ENCODE results near the gene RPLP2.
A peak's percentile ranks its signal among the peaks of the same experiment; 100 is the strongest.

Gene RPLP2

GRCh38 chr11:836700-837099 lies 26.9 kb downstream of the RPLP2 start:
- no peak for DNase-seq (ENCODE audit: low spot score)

- DNase-seq (ENCODE audit: low spot score) = no peak
Observed at GRCh38 chr11:837189-837989, 27.6 kb downstream of the RPLP2 start.

- DNase-seq (ENCODE audit: low spot score) = no peak
Observed at GRCh38 chr11:837990-838307, 28.2 kb downstream of the RPLP2 start.

GRCh38 chr11:838441-839279 lies 28.9 kb downstream of the RPLP2 start:
- DNase-seq (ENCODE audit: low spot score) = no peak

- DNase-seq (ENCODE audit: low spot score) = no peak
Observed at GRCh38 chr11:839280-839623, 29.5 kb downstream of the RPLP2 start.

- no peak for DNase-seq (ENCODE audit: low spot score)
Observed at GRCh38 chr11:839875-840617, 30.3 kb downstream of the RPLP2 start.

- DNase-seq (ENCODE audit: low spot score) = no peak
Observed at GRCh38 chr11:841981-842369, 32.2 kb downstream of the RPLP2 start.

GRCh38 chr11:842370-843002 lies 32.7 kb downstream of the RPLP2 start, which contains the start of the genes POLR2L and TSPAN4:
POLR2L (minus strand) TSS chr11:842529; CDS start chr11:842508, 21 bp downstream.
TSPAN4 (plus strand) TSS chr11:842852; CDS start chr11:850305, 7,453 bp downstream.
- peak; percentile 80 for DNase-seq (ENCODE audit: low spot score)

- DNase-seq (ENCODE audit: low spot score) = no peak
Observed at GRCh38 chr11:843086-843734, 33.4 kb downstream of the RPLP2 start.

- no peak for DNase-seq (ENCODE audit: low spot score)
Observed at GRCh38 chr11:843818-844692, 34.3 kb downstream of the RPLP2 start.

GRCh38 chr11:844693-845644 lies 35.2 kb downstream of the RPLP2 start:
- DNase-seq (ENCODE audit: low spot score) = no peak

GRCh38 chr11:845872-846495 lies 36.2 kb downstream of the RPLP2 start:
- no peak for DNase-seq (ENCODE audit: low spot score)

- DNase-seq (ENCODE audit: low spot score) = no peak
Observed at GRCh38 chr11:846496-847098, 36.8 kb downstream of the RPLP2 start.

- DNase-seq (ENCODE audit: low spot score) = no peak
Observed at GRCh38 chr11:847876-848275, 38.1 kb downstream of the RPLP2 start.

GRCh38 chr11:848380-848931 lies 38.7 kb downstream of the RPLP2 start:
- peak; percentile 52 for DNase-seq (ENCODE audit: low spot score)

- no peak for DNase-seq (ENCODE audit: low spot score)
Observed at GRCh38 chr11:849104-849824, 39.5 kb downstream of the RPLP2 start.

- DNase-seq (ENCODE audit: low spot score) = no peak
Observed at GRCh38 chr11:849951-850774, 40.4 kb downstream of the RPLP2 start.
